ENCODE measurements around the gene AFAP1L1. TPM values are rescaled to one million over a fixed set of nuclear protein-coding genes. Genes with fewer than 3 reads are reported as not detected.
A peak's percentile ranks its signal among the peaks of the same experiment; 100 is the strongest.

The AFAP1L1 gene
- total and polyA plus RNA-seq, 2 of the 13 experiments (the other 11 are each of a cell fraction or from before 2014, with no cell fraction given), result 0.38 to 1.0 TPM

GRCh38 chr5:149345147-149345891 is 73.7 kb downstream of the AFAP1L1 start, which contains the start of gene GRPEL2 (continued):
- TF ChIP-seq ZBTB44 (CRISPR knock-in tag; IDR thresholded peaks at IDR 0.05) (no peak), ZNF280B (CRISPR knock-in tag; IDR thresholded peaks at IDR 0.05; ENCODE audit: borderline replicate concordance) (peak; percentile 72; the same call in 1 of the 2 replicates), TFAP4 (IDR thresholded peaks at IDR 0.05; ENCODE audit: borderline replicate concordance, low read depth) (peak; percentile 24; the same call in 1 of the 2 replicates), SOX13 (IDR thresholded peaks at IDR 0.05) (no peak), SOX13 (CRISPR knock-in tag; conservative IDR thresholded peaks at IDR 0.05 in 1 of 2, IDR thresholded peaks at IDR 0.05 in 1 of 2) (peak in 1 of 2 experiments; percentile 26; a peak in 1 of 4 replicates), NR2F1 (CRISPR knock-in tag; IDR thresholded peaks at IDR 0.05) (no peak), ZIK1 (CRISPR knock-in tag; IDR thresholded peaks at IDR 0.05; ENCODE audit: borderline replicate concordance, low read depth) (peak; percentile 78; the same call in 1 of the 2 replicates), TP53 (CRISPR knock-in tag; conservative IDR thresholded peaks at IDR 0.05) (peak; percentile 33; the same call in 1 of the 2 replicates), ZNF513 (CRISPR knock-in tag; conservative IDR thresholded peaks at IDR 0.05) (no peak)
- TF ChIP-seq, protein P1, sequence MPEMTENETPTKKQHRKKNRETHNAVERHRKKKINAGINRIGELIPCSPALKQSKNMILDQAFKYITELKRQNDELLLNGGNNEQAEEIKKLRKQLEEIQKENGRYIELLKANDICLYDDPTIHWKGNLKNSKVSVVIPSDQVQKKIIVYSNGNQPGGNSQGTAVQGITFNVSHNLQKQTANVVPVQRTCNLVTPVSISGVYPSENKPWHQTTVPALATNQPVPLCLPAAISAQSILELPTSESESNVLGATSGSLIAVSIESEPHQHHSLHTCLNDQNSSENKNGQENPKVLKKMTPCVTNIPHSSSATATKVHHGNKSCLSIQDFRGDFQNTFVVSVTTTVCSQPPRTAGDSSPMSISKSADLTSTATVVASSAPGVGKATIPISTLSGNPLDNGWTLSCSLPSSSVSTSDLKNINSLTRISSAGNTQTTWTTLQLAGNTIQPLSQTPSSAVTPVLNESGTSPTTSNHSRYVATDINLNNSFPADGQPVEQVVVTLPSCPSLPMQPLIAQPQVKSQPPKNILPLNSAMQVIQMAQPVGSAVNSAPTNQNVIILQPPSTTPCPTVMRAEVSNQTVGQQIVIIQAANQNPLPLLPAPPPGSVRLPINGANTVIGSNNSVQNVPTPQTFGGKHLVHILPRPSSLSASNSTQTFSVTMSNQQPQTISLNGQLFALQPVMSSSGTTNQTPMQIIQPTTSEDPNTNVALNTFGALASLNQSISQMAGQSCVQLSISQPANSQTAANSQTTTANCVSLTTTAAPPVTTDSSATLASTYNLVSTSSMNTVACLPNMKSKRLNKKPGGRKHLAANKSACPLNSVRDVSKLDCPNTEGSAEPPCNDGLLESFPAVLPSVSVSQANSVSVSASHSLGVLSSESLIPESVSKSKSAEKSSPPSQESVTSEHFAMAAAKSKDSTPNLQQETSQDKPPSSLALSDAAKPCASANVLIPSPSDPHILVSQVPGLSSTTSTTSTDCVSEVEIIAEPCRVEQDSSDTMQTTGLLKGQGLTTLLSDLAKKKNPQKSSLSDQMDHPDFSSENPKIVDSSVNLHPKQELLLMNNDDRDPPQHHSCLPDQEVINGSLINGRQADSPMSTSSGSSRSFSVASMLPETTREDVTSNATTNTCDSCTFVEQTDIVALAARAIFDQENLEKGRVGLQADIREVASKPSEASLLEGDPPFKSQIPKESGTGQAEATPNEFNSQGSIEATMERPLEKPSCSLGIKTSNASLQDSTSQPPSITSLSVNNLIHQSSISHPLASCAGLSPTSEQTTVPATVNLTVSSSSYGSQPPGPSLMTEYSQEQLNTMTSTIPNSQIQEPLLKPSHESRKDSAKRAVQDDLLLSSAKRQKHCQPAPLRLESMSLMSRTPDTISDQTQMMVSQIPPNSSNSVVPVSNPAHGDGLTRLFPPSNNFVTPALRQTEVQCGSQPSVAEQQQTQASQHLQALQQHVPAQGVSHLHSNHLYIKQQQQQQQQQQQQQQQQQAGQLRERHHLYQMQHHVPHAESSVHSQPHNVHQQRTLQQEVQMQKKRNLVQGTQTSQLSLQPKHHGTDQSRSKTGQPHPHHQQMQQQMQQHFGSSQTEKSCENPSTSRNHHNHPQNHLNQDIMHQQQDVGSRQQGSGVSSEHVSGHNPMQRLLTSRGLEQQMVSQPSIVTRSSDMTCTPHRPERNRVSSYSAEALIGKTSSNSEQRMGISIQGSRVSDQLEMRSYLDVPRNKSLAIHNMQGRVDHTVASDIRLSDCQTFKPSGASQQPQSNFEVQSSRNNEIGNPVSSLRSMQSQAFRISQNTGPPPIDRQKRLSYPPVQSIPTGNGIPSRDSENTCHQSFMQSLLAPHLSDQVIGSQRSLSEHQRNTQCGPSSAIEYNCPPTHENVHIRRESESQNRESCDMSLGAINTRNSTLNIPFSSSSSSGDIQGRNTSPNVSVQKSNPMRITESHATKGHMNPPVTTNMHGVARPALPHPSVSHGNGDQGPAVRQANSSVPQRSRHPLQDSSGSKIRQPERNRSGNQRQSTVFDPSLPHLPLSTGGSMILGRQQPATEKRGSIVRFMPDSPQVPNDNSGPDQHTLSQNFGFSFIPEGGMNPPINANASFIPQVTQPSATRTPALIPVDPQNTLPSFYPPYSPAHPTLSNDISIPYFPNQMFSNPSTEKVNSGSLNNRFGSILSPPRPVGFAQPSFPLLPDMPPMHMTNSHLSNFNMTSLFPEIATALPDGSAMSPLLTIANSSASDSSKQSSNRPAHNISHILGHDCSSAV (CRISPR knock-in tag; IDR thresholded peaks at IDR 0.05; ENCODE audit: borderline replicate concordance), result no peak

All from HepG2 (cell line).